Spleen (tissue), 11 donors: Measurements from ENCODE around the gene ALDH1L1. TPM values are rescaled to one million over a fixed set of nuclear protein-coding genes. Genes with fewer than 3 reads are reported as not detected.

Source experiments
- DNase-seq: peaks from one replicate; pipeline ENCODE4 v3.0.0-alpha.2; 2020
- H3K27ac ChIP-seq, 8 donors: fragments of 200-600 bp; sonication (generic) in 7 of 8; 1 replicate in 4 of 8; 2 replicates in 4 of 8; pipeline versions ENCODE4 v1.5.0 to v1.8.0; 2016 to 2021; ENCODE audit warnings: inconsistent platforms in 4 of 8, mild to moderate bottlenecking in 4 of 8, moderate library complexity in 1 of 8
- H3K27me3 ChIP-seq, 7 donors: fragments of 200-600 bp; sonication (generic) in 6 of 7; replicated peaks in 1 of 7; 1 replicate in 4 of 7; 2 replicates in 3 of 7; pipeline versions ENCODE4 v1.5.0 to v1.8.0; 2016 to 2021; ENCODE audit warnings: inconsistent platforms in 3 of 7, mild to moderate bottlenecking in 1 of 7
- H3K36me3 ChIP-seq, 6 donors: fragments of 200-600 bp; sonication (generic) in 5 of 6; 1 replicate in 4 of 6; 2 replicates in 2 of 6; pipeline versions ENCODE4 v1.5.0 to v1.8.0; 2016 to 2021; ENCODE audit warnings: inconsistent platforms in 2 of 6
- H3K4me1 ChIP-seq, 6 donors: fragments of 200-600 bp; sonication (generic) in 5 of 6; 1 replicate in 3 of 6; 2 replicates in 3 of 6; pipeline versions ENCODE4 v1.5.0 to v1.8.0; 2016 to 2021; ENCODE audit warnings: inconsistent platforms in 3 of 6
- H3K4me3 ChIP-seq, 8 donors: fragments of 200-600 bp; sonication (generic) in 7 of 8; 1 replicate in 4 of 8; 2 replicates in 4 of 8; pipeline versions ENCODE4 v1.5.0 to v1.8.0; 2016 to 2021; ENCODE audit warnings: inconsistent platforms in 4 of 8, mild to moderate bottlenecking in 4 of 8, moderate library complexity in 2 of 8
- H3K9me3 ChIP-seq, 8 donors: fragments of 200-600 bp; sonication (generic) in 7 of 8; 1 replicate in 4 of 8; 2 replicates in 4 of 8; pipeline versions ENCODE4 v1.5.0 to v1.8.0; 2016 to 2021; ENCODE audit warnings: inconsistent platforms in 4 of 8
- CTCF ChIP-seq, 11 experiments: fragments of 200-600 bp in 7 of 11; fragments of 450-650 bp in 4 of 11; sonication (generic) in 4 of 11; IDR thresholded peaks in 8 of 11; conservative IDR thresholded peaks in 3 of 11; 1 replicate in 7 of 11; 2 replicates in 4 of 11; pipeline versions ENCODE4 v1.4.0 to v1.8.0; 2016 to 2021; ENCODE audit warnings: antibody characterized with exemption in 11 of 11, inconsistent platforms in 4 of 11, mild to moderate bottlenecking in 1 of 11
- POLR2A ChIP-seq, 3 donors: fragments of 450-650 bp; IDR thresholded peaks; one replicate each; pipeline ENCODE4 v1.5.1; 2017; ENCODE audit warnings: antibody characterized with exemption in 3 of 3, mild to moderate bottlenecking in 1 of 3
- POLR2AphosphoS5 ChIP-seq, 3 donors: sonication (generic); formaldehyde crosslinking; IDR thresholded peaks; one replicate each; pipeline ENCODE4 v1.5.1; 2017; ENCODE audit warnings: antibody characterized with exemption in 3 of 3
- WGBS, 5 donors: extraction: QIAGEN DNeasy Blood & Tissue Kit in 3 of 5; methylation state at CpG; one replicate each; pipeline versions ENCODE4 v1.1.5 to v1.1.7; 2013 to 2018; 5-methylcytosine and 5-hydroxymethylcytosine counted together
- intact Hi-C: fragments of 100-400 bp; cut with DNase I; formaldehyde crosslinking; loops from one replicate; pipeline ENCODE4 v1.15.0; 2023; ENCODE audit warnings: low total_unique reads
- polyA plus RNA-seq, 3 donors: library from polyadenylated mRNA; stranded (reverse); fragments of 200-250 nt; gene quantifications; one replicate each; pipeline ENCODE4 v1.2.1, GENCODE V29; 2013
- total RNA-seq, 7 donors: library from RNA; depleted of rRNA in 3 of 7; stranded (reverse); fragments of >200 nt in 3 of 7; fragmentation: NEBNext Ultra II Directional in 4 of 7; extraction: Animal tissue kit (Norgen Biotek cat#: 25700) in 4 of 7; gene quantifications; one replicate each; pipeline versions ENCODE4 v1.1.0 to v1.2.1, GENCODE V29; 2016 to 2021
- donor health status: healthy with polysubstance abuse.
- donor health status: DM: no; HTN: no; CAD: no; lungs with moderate emphysema.
- donor health status: DM: no; HTN: no; CAD: no.
- donor health status: Bipolar disorder and iron deficiency.
- donor health status: healthy.
- donor health status: DM: no; HTN: no; CAD: no.
- donor health status: DM: yes; HTN: yes; CAD: no.

ALDH1L1 gene
- total and polyA plus RNA-seq, 10 donors, result 0.09 to 1.3 (median 0.29) TPM; not detected in 3

- H3K27ac ChIP-seq, result peak overlapping the region in 6 of 8 donors; percentile 86 to 94 (median 88)
- H3K27me3 ChIP-seq, result no peaks in the 10 kb centered on the region
- 67 to 80% (median 78%) methylated on average over 5 of the region's 5 CpGs for WGBS, 5 donors
- no peak for TF ChIP-seq POLR2AphosphoS5 (IDR thresholded peaks at IDR 0.05)
- no peak for TF ChIP-seq CTCF (IDR thresholded peaks at IDR 0.05 in 8 of 11, conservative IDR thresholded peaks at IDR 0.05 in 3 of 11)
- peak overlapping the region in 6 of 8 donors; percentile 58 to 84 (median 68) for H3K4me3 ChIP-seq
- peaks cover 0 to 3% (median 0%) of the 10 kb centered on the region in 8 donors for H3K9me3 ChIP-seq
- intact Hi-C loops, result no loop called here
- peaks cover 0 to 30% (median 19%) of the 10 kb centered on the region in 6 donors for H3K4me1 ChIP-seq
- H3K36me3 ChIP-seq, result no peaks in the 10 kb centered on the region
- DNase-seq, result no peak
Observed at GRCh38 chr3:126084768-126085180, 95.6 kb downstream of the ALDH1L1 start.

GRCh38 chr3:126083913-126084767 lies 96.2 kb downstream of the ALDH1L1 start, which contains the start of gene SLC41A3:
Gene SLC41A3 (minus strand): TSS chr3:126084124. CDS start chr3:126068219, 15,905 bp downstream.
- H3K9me3 ChIP-seq, result peaks cover 0 to 6% (median 0%) of the 10 kb centered on the region in 8 donors
- H3K36me3 ChIP-seq, result no peaks in the 10 kb centered on the region
- peaks cover 0 to 30% (median 19%) of the 10 kb centered on the region in 6 donors for H3K4me1 ChIP-seq
- H3K27me3 ChIP-seq, result no peaks in the 10 kb centered on the region
- TF ChIP-seq POLR2A (IDR thresholded peaks at IDR 0.05) (peak in 1 of 3 donors; percentile 37), CTCF (IDR thresholded peaks at IDR 0.05 in 8 of 11, conservative IDR thresholded peaks at IDR 0.05 in 3 of 11) (peak in 9 of 11 experiments; percentile 5 to 65 (median 41)), POLR2AphosphoS5 (IDR thresholded peaks at IDR 0.05) (peak; percentile 68 to 86 (median 83))
- intact Hi-C loops, result no loop called here
- 1 to 3% (median 1%) methylated on average over 10 to 72 of the region's 72 CpGs for WGBS, 5 donors
- DNase-seq, result peak; percentile 97
- peak within 1 kb of the TSS; percentile 73 to 94 (median 87) for H3K27ac ChIP-seq
- peak within 1 kb of the TSS; percentile 58 to 84 (median 66) for H3K4me3 ChIP-seq

GRCh38 chr3:126083511-126083912 lies 96.9 kb downstream of the ALDH1L1 start:
- Histone ChIP-seq H3K36me3 (no peaks in the 10 kb centered on the region), H3K9me3 (peaks cover 0 to 6% (median 0%) of the 10 kb centered on the region in 8 donors), H3K27ac (peak overlapping the region; percentile 73 to 94 (median 87)), H3K4me1 (peaks cover 0 to 30% (median 19%) of the 10 kb centered on the region in 6 donors), H3K4me3 (peak overlapping the region; percentile 58 to 84 (median 66)), H3K27me3 (no peaks in the 10 kb centered on the region)
- TF ChIP-seq CTCF (IDR thresholded peaks at IDR 0.05 in 8 of 11, conservative IDR thresholded peaks at IDR 0.05 in 3 of 11), result no peak
- no peak for TF ChIP-seq POLR2AphosphoS5 (IDR thresholded peaks at IDR 0.05)
- TF ChIP-seq POLR2A (IDR thresholded peaks at IDR 0.05), result no peak
- WGBS, 5 donors, result 0 to 2% (median 0%) methylated on average over 2 to 30 of the region's 30 CpGs
- DNase-seq, result peak; percentile 91
- intact Hi-C loops, result no loop called here

- WGBS, 5 donors, result 15 to 29% (median 24%) methylated on average over 3 of the region's 3 CpGs
- peak overlapping the region in 7 of 8 donors; percentile 86 to 94 (median 87) for H3K27ac ChIP-seq
Observed at GRCh38 chr3:126083138-126083445, 97.3 kb downstream of the ALDH1L1 start.

More at GRCh38 chr3:126083138-126083445, 97.3 kb downstream of the ALDH1L1 start:
- Histone ChIP-seq H3K27me3 (no peaks in the 10 kb centered on the region), H3K4me3 (peak overlapping the region; percentile 58 to 84 (median 66)), H3K9me3 (peaks cover 0 to 6% (median 0%) of the 10 kb centered on the region in 8 donors), H3K36me3 (no peaks in the 10 kb centered on the region), H3K4me1 (peaks cover 0 to 30% (median 19%) of the 10 kb centered on the region in 6 donors)
- DNase-seq, result no peak
- TF ChIP-seq CTCF (IDR thresholded peaks at IDR 0.05 in 8 of 11, conservative IDR thresholded peaks at IDR 0.05 in 3 of 11) (no peak), POLR2A (IDR thresholded peaks at IDR 0.05) (no peak), POLR2AphosphoS5 (IDR thresholded peaks at IDR 0.05) (no peak)
- intact Hi-C loops, result no loop called here
